GM12864 (cell line): ENCODE measurements around the gene GTPBP6.
"Not testable (repeated sequence)": the region's sequence is repeated elsewhere in the genome, so short reads cannot be mapped to it uniquely, and the experiment has no call there.

Experiments used
- DNase-seq: peaks from one replicate; pipeline ENCODE4 v3.0.0-alpha.2; 2011; ENCODE audit warnings: low read depth
- H3K4me3 ChIP-seq: 2 replicates; pipeline ENCODE4 v1.5.1; 2011; ENCODE audit warnings: mild to moderate bottlenecking, low read depth, low read length, control low read depth
- TF ChIP-seq, protein P1 (sequence below): IDR thresholded peaks from 2 replicates; pipeline ENCODE4 v1.5.1; 2011; ENCODE audit warnings: low read depth, mild to moderate bottlenecking, moderate library complexity, low read length, control low read depth, inconsistent platforms; ENCODE audit errors: missing control alignments

The GTPBP6 gene

DNA sequence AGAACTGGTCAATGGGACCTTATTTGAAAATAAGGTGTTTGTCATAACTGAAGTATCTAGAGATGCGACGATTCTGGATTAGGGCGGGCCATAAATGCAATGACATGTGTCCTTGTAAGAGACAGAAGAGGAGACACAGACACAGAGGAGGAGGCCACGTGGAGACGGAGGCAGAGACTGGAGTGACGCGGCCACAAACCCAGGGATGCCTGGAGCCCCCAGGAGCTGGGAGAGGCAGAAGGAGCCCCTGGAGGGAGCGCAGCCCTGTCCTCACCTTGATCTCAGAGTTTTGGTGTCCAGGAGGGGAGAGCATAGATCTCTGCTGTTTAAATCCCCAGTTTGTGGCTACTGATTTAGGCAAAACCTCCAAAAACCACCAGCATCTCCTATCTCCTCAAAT is 5.0 kb downstream of the GTPBP6 start:
- DNase-seq, result no peak
- TF ChIP-seq, protein P1, sequence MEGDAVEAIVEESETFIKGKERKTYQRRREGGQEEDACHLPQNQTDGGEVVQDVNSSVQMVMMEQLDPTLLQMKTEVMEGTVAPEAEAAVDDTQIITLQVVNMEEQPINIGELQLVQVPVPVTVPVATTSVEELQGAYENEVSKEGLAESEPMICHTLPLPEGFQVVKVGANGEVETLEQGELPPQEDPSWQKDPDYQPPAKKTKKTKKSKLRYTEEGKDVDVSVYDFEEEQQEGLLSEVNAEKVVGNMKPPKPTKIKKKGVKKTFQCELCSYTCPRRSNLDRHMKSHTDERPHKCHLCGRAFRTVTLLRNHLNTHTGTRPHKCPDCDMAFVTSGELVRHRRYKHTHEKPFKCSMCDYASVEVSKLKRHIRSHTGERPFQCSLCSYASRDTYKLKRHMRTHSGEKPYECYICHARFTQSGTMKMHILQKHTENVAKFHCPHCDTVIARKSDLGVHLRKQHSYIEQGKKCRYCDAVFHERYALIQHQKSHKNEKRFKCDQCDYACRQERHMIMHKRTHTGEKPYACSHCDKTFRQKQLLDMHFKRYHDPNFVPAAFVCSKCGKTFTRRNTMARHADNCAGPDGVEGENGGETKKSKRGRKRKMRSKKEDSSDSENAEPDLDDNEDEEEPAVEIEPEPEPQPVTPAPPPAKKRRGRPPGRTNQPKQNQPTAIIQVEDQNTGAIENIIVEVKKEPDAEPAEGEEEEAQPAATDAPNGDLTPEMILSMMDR, result no peak
- no peak overlapping the region for H3K4me3 ChIP-seq

GRCh38 chrX:312621-313331 is 5.8 kb downstream of the GTPBP6 start:
- TF ChIP-seq, protein P1, result no peak
- no peak for DNase-seq
- H3K4me3 ChIP-seq, result no peak overlapping the region

GRCh38 chrX:311156-312129 is 7.2 kb downstream of the GTPBP6 start:
- DNase-seq, result no peak
- TF ChIP-seq, protein P1, result no peak
- H3K4me3 ChIP-seq, result no peak overlapping the region

GRCh38 chrX:310621-311155 is 7.9 kb downstream of the GTPBP6 start:
- no peak for DNase-seq
- H3K4me3 ChIP-seq, result no peak overlapping the region
- TF ChIP-seq, protein P1, result no peak

DNA sequence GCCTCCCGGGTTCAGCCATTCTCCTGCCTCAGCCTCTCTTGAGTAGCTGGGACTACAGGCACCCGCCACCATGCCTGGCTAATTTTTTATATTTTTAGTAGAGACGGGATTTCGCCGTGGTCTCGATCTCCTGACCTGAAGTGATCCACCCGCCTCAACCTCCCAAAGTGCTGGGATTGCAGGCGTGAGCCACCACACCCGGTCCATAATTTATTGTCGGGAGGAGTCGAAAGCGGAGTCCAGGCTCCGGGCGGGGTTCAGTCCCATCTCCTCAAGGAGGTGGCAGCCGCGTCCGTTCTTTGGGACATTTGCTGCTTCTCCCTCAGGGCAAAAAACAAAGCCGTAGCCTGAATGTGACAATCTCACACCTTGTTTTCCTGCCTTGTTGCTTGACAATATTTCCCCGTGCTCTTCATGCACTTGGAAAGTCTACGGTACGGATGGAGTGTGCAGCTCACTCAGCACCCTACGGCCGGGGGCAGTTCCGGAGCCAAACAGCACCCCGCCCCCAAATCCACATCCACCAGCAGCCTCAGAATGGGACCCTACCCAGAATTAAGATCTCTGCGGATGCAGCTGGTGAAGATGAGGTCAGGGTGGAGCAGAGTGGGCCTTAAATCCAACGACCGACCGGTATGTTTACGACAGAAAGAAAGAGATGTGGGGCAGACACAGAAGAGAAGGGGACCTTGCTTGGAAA is 9.6 kb downstream of the GTPBP6 start:
- TF ChIP-seq, protein P1, result no peak
- H3K4me3 ChIP-seq, result no peak overlapping the region
- no peak for DNase-seq

DNA sequence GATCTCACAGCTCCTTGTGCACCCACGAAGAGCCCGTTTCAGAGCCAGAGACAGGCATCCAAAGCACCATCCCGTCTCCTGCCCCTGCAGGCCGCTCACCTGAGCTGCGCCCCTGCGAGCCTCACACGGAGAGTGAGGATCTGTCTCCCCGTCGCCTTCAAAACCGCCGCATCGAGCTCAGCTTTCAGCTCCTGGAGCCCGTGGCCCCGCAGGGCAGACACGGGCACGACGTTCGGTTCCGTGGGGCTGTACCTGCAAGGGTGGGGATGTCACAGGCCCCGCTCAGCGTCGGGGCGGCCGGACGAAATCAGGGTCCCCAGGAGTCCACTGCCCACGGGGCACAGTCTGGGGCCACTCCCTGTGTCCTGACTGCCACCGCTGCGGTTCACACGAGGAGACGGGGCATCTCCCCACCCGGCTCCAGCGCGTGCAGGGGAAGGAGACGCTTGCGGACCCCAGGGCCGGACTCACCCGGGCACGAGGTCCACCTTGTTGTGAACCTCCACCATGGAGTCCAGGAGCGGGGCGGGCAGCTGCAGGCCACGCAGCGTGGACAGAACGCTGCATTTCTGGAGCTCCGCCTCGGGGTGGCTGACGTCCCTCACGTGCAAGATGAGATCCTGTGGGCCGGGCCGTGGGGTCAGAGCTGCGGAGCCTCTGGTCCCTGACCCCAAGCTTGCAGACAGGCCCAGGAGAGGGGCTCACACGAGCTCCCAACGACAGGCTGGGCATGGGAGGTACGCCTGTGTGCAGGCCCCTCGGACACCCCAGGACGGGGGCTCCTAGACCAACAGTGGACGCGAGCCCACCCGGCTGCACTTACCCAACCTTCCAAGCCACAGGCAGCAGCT is 11.1 kb downstream of the GTPBP6 start:
- no peak for DNase-seq
- no peak overlapping the region for H3K4me3 ChIP-seq
- TF ChIP-seq, protein P1, result no peak

DNA sequence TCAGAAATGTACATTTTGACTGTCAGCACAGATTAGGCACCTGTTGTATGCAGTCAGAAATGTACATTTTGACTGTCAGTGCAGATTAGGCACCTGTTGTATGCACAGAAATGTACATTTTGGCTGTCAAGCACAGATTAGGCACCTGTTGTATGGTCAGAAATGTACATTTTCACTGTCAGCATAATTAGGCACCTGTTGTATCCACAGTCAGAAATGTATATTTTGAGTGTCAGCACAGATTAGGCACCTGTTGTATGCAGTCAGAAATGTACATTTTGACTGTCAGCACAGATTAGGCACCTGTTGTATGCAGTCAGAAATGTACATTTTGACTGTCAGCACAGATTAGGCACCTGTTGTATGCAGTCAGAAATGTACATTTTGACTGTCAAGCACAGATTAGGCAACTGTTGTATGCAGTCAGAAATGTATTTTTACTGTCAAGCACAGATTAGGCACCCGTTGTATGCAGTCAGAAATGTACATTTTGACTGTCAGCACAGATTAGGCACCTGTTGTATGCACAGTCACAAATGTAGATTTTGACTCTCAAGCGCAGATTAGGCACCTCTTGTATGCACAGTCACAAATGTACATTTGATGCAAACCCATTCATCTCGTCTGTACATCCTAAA is 11.9 kb downstream of the GTPBP6 start:
- DNase-seq, H3K4me3 ChIP-seq: not testable (repeated sequence)

DNA sequence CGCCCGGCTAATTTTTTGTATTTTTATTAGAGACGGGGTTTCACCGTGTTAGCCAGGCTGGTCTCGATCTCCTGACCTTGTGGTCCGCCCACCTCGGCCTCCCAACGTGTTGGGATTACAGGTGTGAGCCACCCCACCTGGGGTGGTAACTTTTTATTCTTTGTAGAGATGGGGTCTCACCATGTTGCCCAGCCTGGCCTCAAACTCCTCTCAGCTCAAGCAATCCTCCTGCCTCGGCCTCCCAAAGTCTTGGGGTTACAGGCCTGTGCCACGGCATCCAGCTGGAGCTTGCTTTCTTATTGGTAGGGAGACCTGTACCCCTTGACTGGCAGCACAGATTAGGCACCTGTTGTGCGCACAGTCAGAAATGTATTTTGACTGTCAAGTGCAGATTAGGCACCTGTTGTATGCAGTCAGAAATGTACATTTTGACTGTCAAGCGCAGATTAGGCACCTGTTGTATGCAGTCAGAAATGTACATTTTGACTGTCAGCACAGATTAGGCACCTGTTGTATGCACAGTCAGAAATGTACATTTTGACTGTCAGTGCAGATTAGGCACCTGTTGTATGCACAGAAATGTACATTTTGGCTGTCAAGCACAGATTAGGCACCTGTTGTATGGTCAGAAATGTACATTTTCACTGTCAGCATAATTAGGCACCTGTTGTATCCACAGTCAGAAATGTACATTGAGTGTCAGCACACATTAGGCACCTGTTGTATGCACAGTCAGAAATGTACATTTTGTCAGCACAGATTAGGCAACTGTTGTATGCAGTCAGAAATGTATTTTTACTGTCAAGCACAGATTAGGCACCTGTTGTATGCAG is 12.6 kb downstream of the GTPBP6 start:
- not testable (repeated sequence) for H3K4me3 ChIP-seq, DNase-seq
